SK-N-SH (cell line): ENCODE data around the gene EEFSEC. TPM values are rescaled to one million over a fixed set of nuclear protein-coding genes. Genes with fewer than 3 reads are reported as not detected.
A peak's percentile ranks its signal among the peaks of the same experiment; 100 is the strongest.

Source experiments
- CTCF ChIA-PET: fragments of 300-600, 350-600 bp; formaldehyde crosslinking; extraction: SDS; loops from one replicate; lab custom pipeline; 2021; lab: Yijun Ruan, JAX
- POLR2A ChIA-PET: fragments of 350-600 bp; sonication (Branson Sonifier 250); formaldehyde crosslinking; extraction: SDS; loops from one replicate; lab custom pipeline; 2020; ENCODE audit warnings: antibody characterized with exemption, inconsistent platforms; lab: Yijun Ruan, JAX
- DNase-seq: peaks from one replicate; pipeline ENCODE4 v3.0.0; 2012
- H2AFZ ChIP-seq: fragments of 200-600 bp; sonication (generic); 2 replicates; pipeline ENCODE4 v1.8.1; 2016; ENCODE audit warnings: antibody characterized with exemption, mild to moderate bottlenecking, low read depth
- H3F3A ChIP-seq: fragments of 200-600 bp; sonication (generic); replicated peaks from 2 replicates; pipeline ENCODE3; 2016; ENCODE audit warnings: antibody characterized with exemption, mild to moderate bottlenecking; ENCODE audit not compliant: insufficient read depth
- H3K27ac ChIP-seq, 2 experiments: fragments of 200-500 bp in 1 of 2; fragments of 200-600 bp in 1 of 2; sonication (Bioruptor generic) in 1 of 2; sonication (generic), shearing (Covaris generic) in 1 of 2; 2 replicates each; pipeline versions ENCODE4 v1.5.1 to v1.6.1; 2014 to 2016; ENCODE audit warnings: low read depth in 2 of 2, inconsistent platforms in 1 of 2, low read length in 1 of 2, mild to moderate bottlenecking in 1 of 2, mixed read lengths in 1 of 2
- H3K27me3 ChIP-seq: fragments of 200-600 bp; sonication (generic), shearing (Covaris generic); 2 replicates; pipeline ENCODE4 v1.6.1; 2016; ENCODE audit warnings: mixed run types; ENCODE audit not compliant: insufficient read depth
- H3K36me3 ChIP-seq, 2 experiments: fragments of 200-500 bp in 1 of 2; fragments of 200-600 bp in 1 of 2; sonication (Bioruptor generic) in 1 of 2; sonication (generic) in 1 of 2; replicated peaks in 1 of 2; 2 replicates each; pipeline versions ENCODE3 to v1.5.1; 2014 to 2016; ENCODE audit warnings: low read length in 1 of 2, mild to moderate bottlenecking in 1 of 2; ENCODE audit not compliant: insufficient read depth in 2 of 2, control insufficient read depth in 1 of 2
- H3K4me1 ChIP-seq, 2 experiments: fragments of 200-500 bp in 1 of 2; fragments of 200-600 bp in 1 of 2; sonication (Bioruptor generic) in 1 of 2; sonication (generic), shearing (Covaris generic) in 1 of 2; 2 replicates each; pipeline versions ENCODE4 v1.5.1 to v1.6.1; 2014 to 2016; ENCODE audit warnings: low read depth in 1 of 2, low read length in 1 of 2, mixed run types in 1 of 2; ENCODE audit not compliant: insufficient read depth in 2 of 2, control insufficient read depth in 1 of 2
- H3K4me2 ChIP-seq: fragments of 200-600 bp; sonication (generic), shearing (Covaris generic); 2 replicates; pipeline ENCODE4 v1.6.1; 2017; ENCODE audit warnings: mixed run types
- H3K4me3 ChIP-seq, 2 experiments: fragments of 200-500 bp in 1 of 2; fragments of 200-600 bp in 1 of 2; sonication (Bioruptor generic) in 1 of 2; sonication (generic), shearing (Covaris generic) in 1 of 2; 2 replicates each; pipeline versions ENCODE4 v1.5.1 to v1.8.1; 2014 to 2016; ENCODE audit warnings: low read depth in 2 of 2, inconsistent platforms in 1 of 2, low read length in 1 of 2, mild to moderate bottlenecking in 1 of 2, mixed read lengths in 1 of 2, moderate library complexity in 1 of 2
- H3K79me2 ChIP-seq: fragments of 200-600 bp; sonication (generic); 2 replicates; pipeline ENCODE4 v1.8.1; 2017; ENCODE audit warnings: mild to moderate bottlenecking; ENCODE audit not compliant: insufficient read depth
- H3K9ac ChIP-seq: fragments of 200-600 bp; sonication (generic); 2 replicates; pipeline ENCODE4 v1.6.1; 2017; ENCODE audit warnings: mixed run types
- H3K9me2 ChIP-seq: fragments of 200-600 bp; sonication (generic); 2 replicates; pipeline ENCODE4 v1.6.1; 2017; ENCODE audit warnings: mixed run types
- H3K9me3 ChIP-seq: fragments of 200-600 bp; sonication (generic); 2 replicates; pipeline ENCODE4 v1.6.1; 2017; ENCODE audit warnings: mixed run types, mild to moderate bottlenecking, moderate library complexity
- H4K20me1 ChIP-seq: fragments of 200-600 bp; sonication (generic); 2 replicates; pipeline ENCODE4 v1.6.1; 2017; ENCODE audit warnings: mild to moderate bottlenecking, mixed run types; ENCODE audit not compliant: insufficient read depth
- CTCF ChIP-seq: fragments of 200-600 bp; sonication (generic); IDR thresholded peaks from 2 replicates; pipeline ENCODE4 v1.6.1; 2017; ENCODE audit warnings: antibody characterized with exemption, mild to moderate bottlenecking, moderate library complexity
- ELF1 ChIP-seq: IDR thresholded peaks from 2 replicates; pipeline ENCODE4 v1.4.0; 2012
- EP300 ChIP-seq, 2 experiments: IDR thresholded peaks; 2 replicates each; pipeline versions ENCODE4 v1.4.0 to v1.6.1; 2012; ENCODE audit warnings: borderline replicate concordance in 1 of 2, low read depth in 1 of 2, low read length in 1 of 2
- FOXJ3 ChIP-seq: sonication (generic); formaldehyde crosslinking; IDR thresholded peaks from 2 replicates; pipeline ENCODE4 v1.5.1; 2020; ENCODE audit warnings: mild to moderate bottlenecking, missing genetic modification reagents
- FOXM1 ChIP-seq: IDR thresholded peaks from 2 replicates; pipeline ENCODE4 v1.4.0; 2012; ENCODE audit warnings: low read depth, mild to moderate bottlenecking
- GABPA ChIP-seq: IDR thresholded peaks from 2 replicates; pipeline ENCODE4 v1.4.0; 2012; ENCODE audit warnings: low read depth, mild to moderate bottlenecking
- IRF3 ChIP-seq: fragments of 150-350 bp; IDR thresholded peaks from 2 replicates; pipeline ENCODE4 v1.6.1; 2016; ENCODE audit warnings: mild to moderate bottlenecking, low read depth, low read length
- MAX ChIP-seq: IDR thresholded peaks from 2 replicates; pipeline ENCODE4 v1.4.0; 2012; ENCODE audit warnings: low read depth
- MXI1 ChIP-seq: IDR thresholded peaks from 2 replicates; pipeline ENCODE4 v1.6.1; 2012; ENCODE audit warnings: mild to moderate bottlenecking, low read depth, low read length, improper control_type of control experiment
- NFIC ChIP-seq: IDR thresholded peaks from 2 replicates; pipeline ENCODE4 v1.4.0; 2012; ENCODE audit warnings: borderline replicate concordance
- PBX3 ChIP-seq: IDR thresholded peaks from 2 replicates; pipeline ENCODE4; 2012
- POLR2AphosphoS5 ChIP-seq: IDR thresholded peaks from 2 replicates; pipeline ENCODE4 v1.6.1; 2012; ENCODE audit warnings: low read depth, low read length
- REST ChIP-seq: IDR thresholded peaks from 2 replicates; pipeline ENCODE4 v1.6.1; 2012; ENCODE audit warnings: mild to moderate bottlenecking, low read depth, low read length, moderate library complexity
- RXRA ChIP-seq: IDR thresholded peaks from 2 replicates; pipeline ENCODE4 v1.4.0; 2012; ENCODE audit warnings: low read depth, mild to moderate bottlenecking, borderline replicate concordance
- SIN3A ChIP-seq: IDR thresholded peaks from 2 replicates; pipeline ENCODE4 v1.6.1; 2012; ENCODE audit warnings: low read depth, mild to moderate bottlenecking, low read length, moderate library complexity, borderline replicate concordance
- TAF1 ChIP-seq: IDR thresholded peaks from 2 replicates; pipeline ENCODE4 v1.6.1; 2012; ENCODE audit warnings: low read depth, mild to moderate bottlenecking, low read length, moderate library complexity, borderline replicate concordance
- USF2 ChIP-seq: fragments of 150-350 bp; IDR thresholded peaks from 2 replicates; pipeline ENCODE4 v1.6.1; 2017; ENCODE audit warnings: antibody characterized with exemption, low read length, low read depth, borderline replicate concordance
- WGBS: methylation state at CpG from one replicate; pipeline ENCODE4 v1.1.6; 2017; ENCODE audit warnings: low lambda C conversion rate; 5-methylcytosine and 5-hydroxymethylcytosine counted together
- polyA plus RNA-seq, 3 experiments: library from polyadenylated mRNA; depleted of rRNA; stranded (reverse); fragments of >200 nt; gene quantifications; 2 replicates each; pipeline ENCODE4 v1.2.3, GENCODE V29; 2012

Gene EEFSEC
- polyA plus RNA-seq, 1 of the 3 experiments (the other 2 are of a cell fraction) = 12.4 TPM

- no peak for DNase-seq
- no peak for TF ChIP-seq GABPA
- no peak for TF ChIP-seq SIN3A
- no peak for TF ChIP-seq IRF3
- TF ChIP-seq MXI1 = no peak
- no peak for TF ChIP-seq RXRA
- TF ChIP-seq CTCF = no peak
- no peak for TF ChIP-seq POLR2AphosphoS5
- TF ChIP-seq MAX = no peak
- no peak for TF ChIP-seq USF2
- TF ChIP-seq PBX3 = no peak
- Histone ChIP-seq H4K20me1 (no peaks in the 10 kb centered on the region), H2AFZ (no peak overlapping the region), H3K4me1 (peaks cover 0 to 39% of the 10 kb centered on the region in 2 experiments; a peak in 1 of 4 replicates), H3K9me3 (no peaks in the 10 kb centered on the region), H3K4me2 (no peak overlapping the region), H3K9me2 (no peaks in the 10 kb centered on the region), H3F3A (peaks cover 3% of the 10 kb centered on the region), H3K79me2 (no peaks in the 10 kb centered on the region), H3K9ac (no peak overlapping the region), H3K4me3 (no peak overlapping the region), H3K36me3 (no peaks in the 10 kb centered on the region), H3K27ac (peak overlapping the region in 1 of 2 experiments; percentile 85; a peak in 2 of 4 replicates), H3K27me3 (no peaks in the 10 kb centered on the region)
- ChIA-PET POLR2A (interaction anchor here (0.5 to 2.2 kb wide), 13 partner anchors 9 to 307 kb away, joined by 3 to 9 read pairs (median 4); partner anchors contain the start of gene GATA2), CTCF (interaction anchor here (0.9 to 3.6 kb wide), 8 partner anchors 9 to 265 kb away, joined by 3 to 18 read pairs (median 5); no protein-coding TSS in a partner anchor)
- WGBS = 87% methylated on average over 2 of the region's 5 CpGs
Measured at GRCh38 chr3:128435561-128435960, 282.3 kb downstream of the EEFSEC start.

- no peak overlapping the region for H3K4me2 ChIP-seq
- no peaks in the 10 kb centered on the region for H3K9me3 ChIP-seq
- no peak overlapping the region for H3K4me3 ChIP-seq
- no peaks in the 10 kb centered on the region for H4K20me1 ChIP-seq
- ChIA-PET CTCF (interaction anchor here (3.6 kb wide), 1 partner anchor 10 kb away, joined by 18 read pairs; no protein-coding TSS in a partner anchor), POLR2A (interaction anchor here (0.9 to 2.2 kb wide), 4 partner anchors 22 to 57 kb away, joined by 3 to 6 read pairs (median 4); partner anchors contain the start of gene GATA2)
- WGBS = 76% methylated on average over 3 of the region's 3 CpGs
- peaks cover 3% of the 10 kb centered on the region for H3F3A ChIP-seq
- no peak overlapping the region for H2AFZ ChIP-seq
- H3K27me3 ChIP-seq = no peaks in the 10 kb centered on the region
- peaks cover 0 to 35% of the 10 kb centered on the region in 2 experiments; a peak in 1 of 4 replicates for H3K4me1 ChIP-seq
- no peaks in the 10 kb centered on the region for H3K36me3 ChIP-seq
- no peak overlapping the region for H3K9ac ChIP-seq
- no peaks in the 10 kb centered on the region for H3K9me2 ChIP-seq
- H3K79me2 ChIP-seq = no peaks in the 10 kb centered on the region
- H3K27ac ChIP-seq = peak overlapping the region in 1 of 2 experiments; percentile 85; a peak in 2 of 4 replicates
- DNase-seq = no peak
- no peak for TF ChIP-seq POLR2AphosphoS5
- no peak for TF ChIP-seq REST
- no peak for TF ChIP-seq MAX
- no peak for TF ChIP-seq ELF1
- TF ChIP-seq FOXJ3 (CRISPR knock-in tag) = no peak
- TF ChIP-seq TAF1 = no peak
- TF ChIP-seq FOXM1 = no peak
- TF ChIP-seq MXI1 = no peak
- no peak for TF ChIP-seq EP300 (IDR thresholded peaks at IDR 0.05; ENCODE audit: borderline replicate concordance in 1 of 2, low read depth in 1 of 2, low read length in 1 of 2)
- TF ChIP-seq NFIC = no peak
Measured at GRCh38 chr3:128436214-128436613, 282.9 kb downstream of the EEFSEC start.
